MCF 10A (cell line): ENCODE data around the gene HIRIP3. TPM values are rescaled to one million over a fixed set of nuclear protein-coding genes. Genes with fewer than 3 reads are reported as not detected.
A peak's percentile ranks its signal among the peaks of the same experiment; 100 is the strongest.

Source experiments
- BruUV-seq: library from RNA; stranded (reverse); fragments of 400-500 nt; replicated peaks from 2 replicates; lab custom pipeline; 2021; lab: Mats Ljungman, UMichigan
- CTCF ChIA-PET: fragments of 300-600 bp; sonication (Branson Sonifier 250); formaldehyde crosslinking; extraction: SDS; loops from one replicate; lab custom pipeline; 2021; ENCODE audit warnings: antibody characterized with exemption, inconsistent platforms; lab: Yijun Ruan, JAX
- POLR2A ChIA-PET: fragments of 300-600, 350-650 bp; sonication (Branson Sonifier 250); formaldehyde crosslinking; extraction: SDS; loops from one replicate; lab custom pipeline; 2020; ENCODE audit warnings: antibody characterized with exemption, inconsistent platforms; lab: Yijun Ruan, JAX
- DNase-seq: peaks from one replicate; pipeline ENCODE4 v3.0.0-alpha.2; 2018; ENCODE audit not compliant: unreplicated experiment
- H3K27ac Mint-ChIP-seq: one replicate; pipeline ENCODE4 v1.8.0; 2022; ENCODE audit warnings: mild to moderate bottlenecking, low read depth, mixed read lengths; ENCODE audit not compliant: unreplicated experiment
- H3K27me3 Mint-ChIP-seq: one replicate; pipeline ENCODE4 v1.8.0; 2022; ENCODE audit warnings: mixed read lengths; ENCODE audit not compliant: insufficient read depth, unreplicated experiment
- H3K36me3 Mint-ChIP-seq: one replicate; pipeline ENCODE4 v1.8.0; 2022; ENCODE audit warnings: mild to moderate bottlenecking, moderate library complexity, mixed read lengths; ENCODE audit not compliant: insufficient read depth, unreplicated experiment
- H3K4me1 Mint-ChIP-seq: one replicate; pipeline ENCODE4 v1.8.0; 2022; ENCODE audit warnings: mixed read lengths; ENCODE audit not compliant: insufficient read depth, unreplicated experiment
- H3K4me3 Mint-ChIP-seq: one replicate; pipeline ENCODE4 v1.8.0; 2022; ENCODE audit warnings: mild to moderate bottlenecking, moderate library complexity, mixed read lengths; ENCODE audit not compliant: unreplicated experiment
- H3K9me3 Mint-ChIP-seq: one replicate; pipeline ENCODE4 v1.8.0; 2022; ENCODE audit warnings: mixed read lengths; ENCODE audit not compliant: unreplicated experiment
- intact Hi-C: fragments of 100-400 bp; cut with micrococcal nuclease; formaldehyde crosslinking; loops from 2 replicates; pipeline ENCODE4 v1.14.1; 2022
- total RNA-seq: library from RNA; stranded (reverse); gene quantifications from 2 replicates; pipeline ENCODE4 v1.2.3, GENCODE V29; 2022
- TF ChIP-seq, protein P1 (sequence below): fragments of 200-600 bp; IDR thresholded peaks from one replicate; pipeline ENCODE4 v1.8.0; 2022; ENCODE audit warnings: antibody characterized with exemption, mild to moderate bottlenecking; ENCODE audit not compliant: unreplicated experiment

Gene HIRIP3
- total RNA-seq, 1 experiment from 2014 or later = 20.7 TPM

DNA sequence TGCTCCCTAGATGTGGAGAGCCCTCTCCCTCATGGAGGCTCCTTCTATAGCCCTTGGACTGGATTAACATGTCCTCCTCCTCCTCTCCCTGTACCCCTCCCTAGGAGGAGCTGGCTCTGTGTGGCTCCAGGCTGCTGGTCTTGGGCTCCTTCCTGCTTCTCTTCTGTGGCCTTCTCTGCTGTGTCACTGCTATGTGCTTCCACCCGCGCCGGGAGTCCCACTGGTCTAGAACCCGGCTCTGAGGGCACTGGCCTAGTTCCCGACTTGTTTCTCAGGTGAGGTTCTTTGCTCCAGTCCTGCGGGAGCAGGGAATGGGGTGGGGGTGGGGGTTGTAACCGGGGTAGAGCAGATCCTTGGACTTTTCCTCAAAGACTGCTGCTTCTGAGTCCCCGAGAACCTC is 24.1 kb downstream of the HIRIP3 start:
- no peak for DNase-seq
- intact Hi-C loops = no loop called here
- no peaks in the 10 kb centered on the region for H3K9me3 Mint-ChIP-seq
- no peak overlapping the region for H3K4me3 Mint-ChIP-seq
- peaks cover 46% of the 10 kb centered on the region for H3K36me3 Mint-ChIP-seq
- H3K4me1 Mint-ChIP-seq = peaks cover 17% of the 10 kb centered on the region
- ChIA-PET POLR2A (interaction anchor here (0.7 to 5.8 kb wide), 2 partner anchors 9 to 45 kb away, joined by 3 to 75 read pairs; partner anchors contain the start of genes KCTD13 and TMEM219), CTCF (interaction anchor here (0.6 to 1.2 kb wide), 4 partner anchors 10 to 182 kb away, joined by 3 to 7 read pairs (median 4); partner anchors contain the start of gene TMEM219)
- TF ChIP-seq, protein P1, sequence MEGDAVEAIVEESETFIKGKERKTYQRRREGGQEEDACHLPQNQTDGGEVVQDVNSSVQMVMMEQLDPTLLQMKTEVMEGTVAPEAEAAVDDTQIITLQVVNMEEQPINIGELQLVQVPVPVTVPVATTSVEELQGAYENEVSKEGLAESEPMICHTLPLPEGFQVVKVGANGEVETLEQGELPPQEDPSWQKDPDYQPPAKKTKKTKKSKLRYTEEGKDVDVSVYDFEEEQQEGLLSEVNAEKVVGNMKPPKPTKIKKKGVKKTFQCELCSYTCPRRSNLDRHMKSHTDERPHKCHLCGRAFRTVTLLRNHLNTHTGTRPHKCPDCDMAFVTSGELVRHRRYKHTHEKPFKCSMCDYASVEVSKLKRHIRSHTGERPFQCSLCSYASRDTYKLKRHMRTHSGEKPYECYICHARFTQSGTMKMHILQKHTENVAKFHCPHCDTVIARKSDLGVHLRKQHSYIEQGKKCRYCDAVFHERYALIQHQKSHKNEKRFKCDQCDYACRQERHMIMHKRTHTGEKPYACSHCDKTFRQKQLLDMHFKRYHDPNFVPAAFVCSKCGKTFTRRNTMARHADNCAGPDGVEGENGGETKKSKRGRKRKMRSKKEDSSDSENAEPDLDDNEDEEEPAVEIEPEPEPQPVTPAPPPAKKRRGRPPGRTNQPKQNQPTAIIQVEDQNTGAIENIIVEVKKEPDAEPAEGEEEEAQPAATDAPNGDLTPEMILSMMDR = no peak
- H3K27ac Mint-ChIP-seq = no peak overlapping the region
- no TSS peak for BruUV-seq
- no peaks in the 10 kb centered on the region for H3K27me3 Mint-ChIP-seq

DNA sequence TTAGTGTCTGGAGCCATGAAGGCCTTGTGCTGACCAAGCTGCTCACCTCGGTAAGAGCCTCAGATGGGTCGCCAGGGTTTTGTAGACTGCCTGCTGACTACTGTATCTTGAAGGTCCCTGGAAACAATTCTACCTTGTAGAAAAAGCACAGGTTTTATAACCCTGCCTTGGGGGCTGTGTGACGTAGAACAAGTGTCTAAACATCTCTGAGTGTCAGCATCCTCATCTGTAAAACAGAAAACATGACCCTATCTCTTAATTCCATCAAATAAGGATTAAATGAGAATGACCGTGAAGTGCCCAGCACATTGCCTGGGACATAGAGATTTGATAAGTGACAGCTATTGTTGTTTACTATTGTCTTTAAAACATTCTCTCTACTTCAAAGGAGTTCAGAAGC is 27.2 kb downstream of the HIRIP3 start:
- Mint-ChIP-seq H3K27me3 (no peaks in the 10 kb centered on the region), H3K27ac (no peak overlapping the region), H3K4me3 (no peak overlapping the region), H3K9me3 (no peaks in the 10 kb centered on the region), H3K4me1 (peaks cover 3% of the 10 kb centered on the region), H3K36me3 (peaks cover 42% of the 10 kb centered on the region)
- TF ChIP-seq, protein P1 = no peak
- BruUV-seq = no TSS peak
- POLR2A ChIA-PET = interaction anchor here (1.4 kb wide), 1 partner anchor 41 kb away, joined by 5 read pairs; no protein-coding TSS in a partner anchor
- DNase-seq = no peak
- CTCF ChIA-PET = interaction anchor here (0.7 kb wide), 1 partner anchor 54 kb away, joined by 3 read pairs; no protein-coding TSS in a partner anchor
- intact Hi-C loops = no loop called here

DNA sequence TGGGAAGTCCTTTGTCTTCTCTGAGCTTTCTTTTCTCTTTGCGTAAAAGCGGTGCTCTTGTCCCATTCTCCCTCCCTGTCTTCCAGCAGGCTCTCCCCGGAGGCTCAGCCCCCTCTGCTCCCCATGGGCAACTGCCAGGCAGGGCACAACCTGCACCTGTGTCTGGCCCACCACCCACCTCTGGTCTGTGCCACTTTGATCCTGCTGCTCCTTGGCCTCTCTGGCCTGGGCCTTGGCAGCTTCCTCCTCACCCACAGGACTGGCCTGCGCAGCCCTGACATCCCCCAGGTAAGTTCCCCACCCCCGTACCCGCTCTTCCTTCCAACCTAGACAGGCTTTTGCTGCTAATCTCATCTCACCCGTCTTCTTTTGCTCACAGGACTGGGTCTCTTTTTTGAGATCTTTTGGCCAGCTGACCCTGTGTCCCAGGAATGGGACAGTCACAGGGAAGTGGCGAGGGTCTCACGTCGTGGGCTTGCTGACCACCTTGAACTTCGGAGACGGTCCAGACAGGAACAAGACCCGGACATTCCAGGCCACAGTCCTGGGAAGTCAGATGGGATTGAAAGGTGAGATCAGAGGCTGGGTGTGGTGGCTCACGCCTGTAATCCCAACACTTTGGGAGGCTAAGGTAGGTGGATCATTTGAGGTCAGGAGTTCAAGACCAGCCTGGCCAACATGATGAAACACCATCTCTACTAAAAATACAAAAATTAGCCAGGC is 32.2 kb downstream of the HIRIP3 start:
- CTCF ChIA-PET = interaction anchor here (1.3 to 3.2 kb wide), 3 partner anchors 19 to 155 kb away, joined by 4 to 25 read pairs (median 7); partner anchors contain the start of gene KCTD13
- no peaks in the 10 kb centered on the region for H3K27me3 Mint-ChIP-seq
- TF ChIP-seq, protein P1 = no peak
- peak overlapping the region; percentile 77 for H3K27ac Mint-ChIP-seq
- DNase-seq = no peak
- H3K9me3 Mint-ChIP-seq = no peaks in the 10 kb centered on the region
- BruUV-seq = no TSS peak
- peaks cover 16% of the 10 kb centered on the region for H3K4me1 Mint-ChIP-seq
- POLR2A ChIA-PET = interaction anchor here (0.6 to 3.8 kb wide), 13 partner anchors 11 to 174 kb away, joined by 3 to 75 read pairs (median 4); partner anchors contain the start of genes ASPHD1, CDIPT, HIRIP3 and KCTD13
- intact Hi-C loops = no loop called here
- H3K36me3 Mint-ChIP-seq = peaks cover 22% of the 10 kb centered on the region
- H3K4me3 Mint-ChIP-seq = peak overlapping the region; percentile 89

DNA sequence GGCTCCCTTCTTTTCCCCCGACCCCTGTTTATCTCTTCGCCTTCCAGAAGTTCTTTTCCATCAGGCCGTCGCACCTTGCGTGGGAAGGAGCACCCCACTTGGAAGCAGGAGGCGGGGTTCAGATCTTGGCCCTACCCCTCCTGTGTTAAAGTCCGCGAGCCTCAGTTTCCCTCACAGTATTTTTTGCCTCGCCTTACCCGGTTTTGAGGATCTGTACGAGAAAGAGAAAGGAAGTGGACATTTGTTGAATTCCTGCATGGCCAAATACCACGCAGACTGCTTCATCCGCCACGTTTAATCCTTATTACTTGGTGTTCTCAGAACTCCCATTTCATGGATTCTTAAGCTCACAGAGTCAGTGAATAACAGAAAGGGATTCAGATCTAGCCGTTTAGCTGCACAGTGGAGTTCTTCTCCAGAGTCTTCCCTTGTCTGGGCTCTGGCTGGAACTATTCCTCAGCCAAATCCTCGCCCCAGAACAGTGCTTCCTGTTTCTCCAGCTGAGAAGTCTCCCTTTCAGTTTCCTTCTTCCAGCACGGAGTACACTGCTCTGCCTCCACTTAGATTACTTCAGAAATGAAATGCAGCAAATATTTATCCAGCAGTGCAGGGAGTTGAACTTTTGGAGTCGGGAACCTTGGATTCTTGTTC is 32.9 kb downstream of the HIRIP3 start:
- Mint-ChIP-seq H3K4me3 (peak overlapping the region; percentile 89), H3K27me3 (no peaks in the 10 kb centered on the region), H3K4me1 (peaks cover 16% of the 10 kb centered on the region), H3K9me3 (no peaks in the 10 kb centered on the region), H3K27ac (peak overlapping the region; percentile 77), H3K36me3 (peaks cover 14% of the 10 kb centered on the region)
- TF ChIP-seq, protein P1 = no peak
- ChIA-PET CTCF (interaction anchor here (1.1 to 3.2 kb wide), 6 partner anchors 18 to 155 kb away, joined by 3 to 25 read pairs (median 4); partner anchors contain the start of gene KCTD13), POLR2A (interaction anchor here (0.6 to 3.8 kb wide), 19 partner anchors 9 to 283 kb away, joined by 3 to 75 read pairs (median 4); partner anchors contain the start of genes ALDOA, ASPHD1, CDIPT and HIRIP3)
- intact Hi-C loops = no loop called here
- DNase-seq = peak; percentile 19
- TSS peak; percentile 59 for BruUV-seq
